Heart right ventricle (tissue), 16 donors: ENCODE measurements around the gene ZC3H8. TPM values are rescaled to one million over a fixed set of nuclear protein-coding genes. Genes with fewer than 3 reads are reported as not detected.

Experiments used
- ATAC-seq, 8 donors: fragments of 200-7000 bp; cut with Tn5 transposase; one replicate each; pipeline ENCODE4 v1.9.1; 2020; ENCODE audit warnings: mild to moderate bottlenecking in 8 of 8, moderate library complexity in 8 of 8, moderate number of reproducible peaks in 1 of 8
- DNase-seq, 2 donors: peaks; one replicate each; pipeline ENCODE4 v3.0.0-alpha.2; 2020
- H3K27ac ChIP-seq, 10 donors: fragments of 200-600 bp; sonication (generic) in 2 of 10; one replicate each; pipeline versions ENCODE4 v1.5.0 to v1.8.0; 2020 to 2022; ENCODE audit warnings: mild to moderate bottlenecking in 3 of 10
- H3K27me3 ChIP-seq, 7 donors: fragments of 200-600 bp; one replicate each; pipeline ENCODE4 v1.8.0; 2021 to 2022; ENCODE audit warnings: mild to moderate bottlenecking in 2 of 7
- H3K36me3 ChIP-seq, 9 donors: fragments of 200-600 bp; sonication (generic) in 1 of 9; one replicate each; pipeline versions ENCODE4 v1.5.0 to v1.8.0; 2020 to 2022; ENCODE audit warnings: mild to moderate bottlenecking in 2 of 9
- H3K4me1 ChIP-seq, 9 donors: fragments of 200-600 bp; sonication (generic) in 1 of 9; one replicate each; pipeline versions ENCODE4 v1.5.0 to v1.8.0; 2020 to 2022; ENCODE audit warnings: mild to moderate bottlenecking in 4 of 9
- H3K4me3 ChIP-seq, 10 donors: fragments of 200-600 bp; sonication (generic) in 2 of 10; one replicate each; pipeline versions ENCODE4 v1.5.0 to v1.8.0; 2020 to 2022; ENCODE audit warnings: mild to moderate bottlenecking in 7 of 10, moderate library complexity in 2 of 10
- H3K9me3 ChIP-seq, 11 donors: fragments of 200-600 bp in 10 of 11; sonication (generic) in 2 of 11; one replicate each; pipeline versions ENCODE4 v1.5.0 to v1.8.0; 2013 to 2022; ENCODE audit warnings: mild to moderate bottlenecking in 2 of 11, control low read depth in 1 of 11, moderate library complexity in 1 of 11
- WGBS, 2 donors: extraction: QIAGEN DNeasy Blood & Tissue Kit; methylation state at CpG; one replicate each; pipeline ENCODE4 v1.1.7; 2013; ENCODE audit warnings: inconsistent platforms in 1 of 2; 5-methylcytosine and 5-hydroxymethylcytosine counted together
- intact Hi-C, 10 donors: fragments of 100-400 bp; cut with DNase I; formaldehyde crosslinking; loops; one replicate each; pipeline versions ENCODE4 v1.11.1 to v1.14.2; 2022
- polyA plus RNA-seq, 2 donors: library from polyadenylated mRNA; stranded (reverse); fragments of 200-250 nt; gene quantifications; one replicate each; pipeline ENCODE4 v1.2.3, GENCODE V29; 2013
- total RNA-seq, 10 donors: library from RNA; stranded (reverse); fragmentation: NEBNext Ultra II Directional in 3 of 10; extraction: Animal tissue kit (Norgen Biotek cat#: 25700) in 3 of 10; gene quantifications; one replicate each; pipeline versions ENCODE4 v1.2.1 to v1.2.4, GENCODE V29; 2021 to 2023
- TF ChIP-seq, protein P1 (sequence below), 9 donors: fragments of 200-600 bp; sonication (generic) in 2 of 9; IDR thresholded peaks; one replicate each; pipeline versions ENCODE4 v1.5.0 to v1.8.0; 2021 to 2022; ENCODE audit warnings: antibody characterized with exemption in 9 of 9, mild to moderate bottlenecking in 5 of 9, moderate library complexity in 1 of 9
- donor health status: Arrhythmogenic right ventricular cardiomyopathy.
- donor health status: ischemic (EF 13 %, LVEDD 7.1; RV severe dilation, severe dysfunction).
- donor health status: healthy with polysubstance abuse.
- donor health status: DM: no; HTN: yes; CAD: no.
- donor health status: DM: no; HTN: no; CAD: no.
- donor health status: ischemic (EF 25% LVEDD 6.9; RV normal size, moderate dysfunction).
- donor health status: ischemic (EF 25% LVEDD 5.7; RV mildly dilated, moderate dysfunction).
- donor health status: healthy.
- donor health status: DM: yes; HTN: yes; CAD: no.
- donor health status: Ischemic cardiomyopathy.
- donor health status: ischemic (EF 35%, LVEDD 5.7; RV mildly dilated, moderate dysfunction).
- donor health status: nonischemic (EF 11% LVEDD 7.7; RV severe dilation, severe dysfunction).
- donor health status: DM: yes; HTN: yes; CAD: no.
- donor health status: PGD.
- donor health status: ischemic (EF 29% LVEDD 5.4; RV normal size, mild dysfunction).
- donor health status: nonischemic (EF 23%, LVEDD 6.1; RV moderate dilation, normal function).

ZC3H8 gene
- total and polyA plus RNA-seq, 12 donors, result 4.2 to 13.3 (median 9.8) TPM

GRCh38 chr2:112239862-112240261 is 15.0 kb downstream of the ZC3H8 start:
- no peaks in the 10 kb centered on the region for H3K27me3 ChIP-seq
- TF ChIP-seq, protein P1, sequence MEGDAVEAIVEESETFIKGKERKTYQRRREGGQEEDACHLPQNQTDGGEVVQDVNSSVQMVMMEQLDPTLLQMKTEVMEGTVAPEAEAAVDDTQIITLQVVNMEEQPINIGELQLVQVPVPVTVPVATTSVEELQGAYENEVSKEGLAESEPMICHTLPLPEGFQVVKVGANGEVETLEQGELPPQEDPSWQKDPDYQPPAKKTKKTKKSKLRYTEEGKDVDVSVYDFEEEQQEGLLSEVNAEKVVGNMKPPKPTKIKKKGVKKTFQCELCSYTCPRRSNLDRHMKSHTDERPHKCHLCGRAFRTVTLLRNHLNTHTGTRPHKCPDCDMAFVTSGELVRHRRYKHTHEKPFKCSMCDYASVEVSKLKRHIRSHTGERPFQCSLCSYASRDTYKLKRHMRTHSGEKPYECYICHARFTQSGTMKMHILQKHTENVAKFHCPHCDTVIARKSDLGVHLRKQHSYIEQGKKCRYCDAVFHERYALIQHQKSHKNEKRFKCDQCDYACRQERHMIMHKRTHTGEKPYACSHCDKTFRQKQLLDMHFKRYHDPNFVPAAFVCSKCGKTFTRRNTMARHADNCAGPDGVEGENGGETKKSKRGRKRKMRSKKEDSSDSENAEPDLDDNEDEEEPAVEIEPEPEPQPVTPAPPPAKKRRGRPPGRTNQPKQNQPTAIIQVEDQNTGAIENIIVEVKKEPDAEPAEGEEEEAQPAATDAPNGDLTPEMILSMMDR (IDR thresholded peaks at IDR 0.05), result no peak
- peaks cover 0 to 54% (median 12%) of the 10 kb centered on the region in 9 donors for H3K36me3 ChIP-seq
- ATAC-seq, result no peak
- intact Hi-C loops, result loop anchor here in 1 of 10 donors (10.0 kb wide), 1 partner anchor 115 kb away; no protein-coding TSS in a partner anchor
- 90 to 95% methylated on average over 1 of the region's 1 CpG for WGBS, 2 donors
- H3K4me1 ChIP-seq, result peaks cover 0 to 3% (median 0%) of the 10 kb centered on the region in 9 donors
- DNase-seq, result no peak
- H3K4me3 ChIP-seq, result no peak overlapping the region
- H3K27ac ChIP-seq, result no peak overlapping the region
- no peaks in the 10 kb centered on the region for H3K9me3 ChIP-seq

DNA sequence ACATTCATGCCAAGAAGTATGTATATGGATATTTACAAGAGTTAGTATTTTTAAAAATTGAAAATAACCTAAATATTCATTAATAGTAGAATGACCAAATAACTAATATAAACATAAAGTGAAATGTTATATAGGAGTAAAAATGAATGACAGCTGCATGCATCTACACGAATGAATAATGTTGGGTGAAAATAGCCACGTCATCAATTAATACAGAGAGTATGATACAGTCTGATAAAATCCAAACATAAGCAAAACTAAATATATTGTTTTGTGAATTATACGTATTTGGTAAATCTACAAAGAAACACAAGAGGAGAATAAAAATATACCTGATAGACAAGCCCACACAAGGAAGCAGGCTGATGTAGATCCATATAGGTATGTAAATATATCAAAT is 24.5 kb downstream of the ZC3H8 start:
- ATAC-seq (no peak), DNase-seq (no peak)
- no peak overlapping the region for H3K27ac ChIP-seq
- H3K36me3 ChIP-seq, result peaks cover 0 to 82% (median 13%) of the 10 kb centered on the region in 9 donors
- intact Hi-C loops, result no loop called here
- no peaks in the 10 kb centered on the region for H3K4me1 ChIP-seq
- H3K4me3 ChIP-seq, result no peak overlapping the region
- no peaks in the 10 kb centered on the region for H3K27me3 ChIP-seq
- TF ChIP-seq, protein P1 (IDR thresholded peaks at IDR 0.05), result no peak
- WGBS, 2 donors, result 94 to 97% methylated on average over 3 of the region's 3 CpGs
- H3K9me3 ChIP-seq, result no peaks in the 10 kb centered on the region

DNA sequence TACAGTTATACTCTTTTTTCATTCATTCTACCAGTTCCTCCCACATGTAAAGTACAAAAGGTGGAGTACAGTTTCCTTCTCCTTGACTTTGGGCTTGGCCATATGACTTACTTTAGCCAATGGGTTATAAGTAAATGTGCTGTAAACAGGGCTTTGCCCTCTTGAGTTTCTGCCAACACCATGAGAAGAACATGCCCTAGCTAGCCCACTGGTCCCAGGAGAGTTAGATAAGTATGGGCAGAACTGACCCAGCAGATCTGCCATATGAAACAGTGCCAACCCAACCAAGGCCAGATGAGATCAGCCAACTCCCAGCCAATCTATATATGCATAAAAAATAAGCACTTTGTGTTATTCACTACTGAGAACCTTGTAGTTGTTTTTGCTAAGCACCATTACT is 25.5 kb downstream of the ZC3H8 start:
- intact Hi-C loops, result no loop called here
- H3K36me3 ChIP-seq, result peaks cover 0 to 82% (median 13%) of the 10 kb centered on the region in 9 donors
- ATAC-seq, result peak in 1 of 8 donors; percentile 49

DNA sequence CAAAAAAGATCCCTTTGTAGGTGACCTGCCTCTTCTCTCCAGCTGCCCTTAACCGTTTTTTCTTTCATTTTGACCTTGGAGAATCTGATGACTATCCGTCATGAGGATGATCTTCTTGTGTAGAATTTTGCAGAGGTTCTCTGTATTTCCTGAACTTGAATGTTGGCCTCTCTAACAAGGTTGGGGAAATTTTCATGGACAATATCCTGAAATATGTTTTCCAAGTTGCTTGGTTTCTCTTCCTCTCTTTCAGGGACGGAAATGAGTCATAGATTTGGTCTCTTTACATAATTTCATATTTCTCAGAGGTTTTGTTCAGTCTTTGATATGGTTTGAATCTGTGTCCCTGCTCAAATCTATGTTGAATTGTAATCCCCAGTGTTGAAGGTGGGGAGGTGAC is 34.0 kb downstream of the ZC3H8 start:
- H3K9me3 ChIP-seq, result peaks cover 0 to 15% (median 0%) of the 10 kb centered on the region in 11 donors
- H3K27me3 ChIP-seq, result no peaks in the 10 kb centered on the region
- WGBS, 2 donors, result 92 to 95% methylated on average over 3 of the region's 3 CpGs
- DNase-seq, result no peak
- peaks cover 0 to 41% (median 2%) of the 10 kb centered on the region in 9 donors for H3K36me3 ChIP-seq
- ATAC-seq, result no peak
- H3K27ac ChIP-seq, result no peak overlapping the region
- intact Hi-C loops, result no loop called here
- no peak overlapping the region for H3K4me3 ChIP-seq
- TF ChIP-seq, protein P1 (IDR thresholded peaks at IDR 0.05), result no peak
- peaks cover 0 to 12% (median 0%) of the 10 kb centered on the region in 9 donors for H3K4me1 ChIP-seq

More for the DNA sequence above, 25.5 kb downstream of the ZC3H8 start:
- H3K27ac ChIP-seq, result no peak overlapping the region
- H3K27me3 ChIP-seq, result no peaks in the 10 kb centered on the region
- H3K9me3 ChIP-seq, result no peaks in the 10 kb centered on the region
- no peak overlapping the region for H3K4me3 ChIP-seq
- DNase-seq, result no peak
- H3K4me1 ChIP-seq, result no peaks in the 10 kb centered on the region
- TF ChIP-seq, protein P1 (IDR thresholded peaks at IDR 0.05), result no peak
